OCI-LY7 (cell line): ENCODE results near the gene MTOR. TPM values are rescaled to one million over a fixed set of nuclear protein-coding genes. Genes with fewer than 3 reads are reported as not detected.

Source experiments
- BruUV-seq: library from RNA; stranded (reverse); fragments of 400-500 nt; replicated peaks from 2 replicates; lab custom pipeline; 2021; lab: Mats Ljungman, UMichigan
- CTCF ChIA-PET: fragments of 300-600 bp; sonication (Branson Sonifier 250); formaldehyde crosslinking; loops from one replicate; lab custom pipeline; 2022; ENCODE audit warnings: antibody characterized with exemption; ENCODE audit not compliant: unreplicated experiment; lab: Charles Lee
- POLR2A ChIA-PET: fragments of 300-600 bp; sonication (Branson Sonifier 250); formaldehyde crosslinking; loops from one replicate; lab custom pipeline; 2022; ENCODE audit warnings: antibody characterized with exemption; lab: Charles Lee
- DNase-seq: peaks from one replicate; pipeline ENCODE4 v3.0.0-alpha.2; 2015; ENCODE audit warnings: low spot score
- H2AFZ ChIP-seq: fragments of 200-600 bp; sonication (generic), shearing (Covaris generic); 2 replicates; pipeline ENCODE4 v1.6.1; 2014; ENCODE audit warnings: mild to moderate bottlenecking, antibody characterized with exemption, low read length, moderate library complexity
- H3K27ac ChIP-seq: fragments of 200-600 bp; sonication (generic); 2 replicates; pipeline ENCODE4 v1.5.1; 2014; ENCODE audit warnings: mixed run types, low read depth, mild to moderate bottlenecking, moderate library complexity, low read length, inconsistent platforms; ENCODE audit not compliant: poor library complexity, severe bottlenecking
- H3K36me3 ChIP-seq: fragments of 200-600 bp; sonication (generic); 2 replicates; pipeline ENCODE4 v1.6.1; 2014; ENCODE audit warnings: mild to moderate bottlenecking, antibody characterized with exemption, low read length, moderate library complexity, mixed read lengths; ENCODE audit not compliant: insufficient read depth
- H3K4me1 ChIP-seq: fragments of 200-600 bp; sonication (generic); 2 replicates; pipeline ENCODE4 v1.5.1; 2014; ENCODE audit warnings: mild to moderate bottlenecking, low read length; ENCODE audit not compliant: insufficient read depth, poor library complexity, severe bottlenecking
- H3K4me2 ChIP-seq: fragments of 200-600 bp; sonication (generic); 2 replicates; pipeline ENCODE4 v1.6.1; 2014; ENCODE audit warnings: mild to moderate bottlenecking, low read length
- H3K4me3 ChIP-seq: fragments of 200-600 bp; sonication (generic); 2 replicates; pipeline ENCODE4 v1.5.1; 2014; ENCODE audit warnings: mild to moderate bottlenecking, low read depth, low read length; ENCODE audit not compliant: poor library complexity, severe bottlenecking
- H3K79me2 ChIP-seq: fragments of 200-600 bp; sonication (generic); 2 replicates; pipeline ENCODE4 v1.6.1; 2016; ENCODE audit warnings: low read depth, mild to moderate bottlenecking, low read length, moderate library complexity, mixed read lengths; ENCODE audit not compliant: insufficient read depth
- H3K9me2 ChIP-seq: fragments of 200-600 bp; sonication (generic); 2 replicates; pipeline ENCODE4 v1.6.1; 2016; ENCODE audit warnings: mild to moderate bottlenecking, low read length, mixed read lengths; ENCODE audit not compliant: insufficient read depth
- H3K9me3 ChIP-seq: fragments of 200-600 bp; sonication (generic); 2 replicates; pipeline ENCODE4 v1.6.1; 2014; ENCODE audit warnings: mild to moderate bottlenecking, mixed run types, low read length, mixed read lengths
- H4K20me1 ChIP-seq: fragments of 200-600 bp; sonication (generic); 2 replicates; pipeline ENCODE4 v1.6.1; 2014; ENCODE audit warnings: mild to moderate bottlenecking, antibody characterized with exemption, low read length, moderate library complexity, mixed read lengths; ENCODE audit not compliant: insufficient read depth
- EZH2phosphoT487 ChIP-seq: fragments of 200-600 bp; sonication (generic); IDR thresholded peaks from 2 replicates; pipeline ENCODE4 v1.6.1; 2018; ENCODE audit warnings: low read depth, borderline replicate concordance, mild to moderate bottlenecking, mixed run types, antibody characterized with exemption, low read length, moderate library complexity, mixed read lengths
- intact Hi-C: fragments of 100-400 bp; cut with micrococcal nuclease; formaldehyde crosslinking; loops from one replicate; pipeline ENCODE4 v1.10.0; 2022; ENCODE audit not compliant: unreplicated experiment
- total RNA-seq, 2 experiments: library from RNA; depleted of rRNA in 1 of 2; stranded (reverse); fragments of >200 nt in 1 of 2; shearing (Covaris generic) in 1 of 2; gene quantifications; 2 replicates each; pipeline ENCODE4 v1.2.3, GENCODE V29; 2014 to 2022
- TF ChIP-seq, protein P1 (sequence below): fragments of 200-600 bp; sonication (generic); conservative IDR thresholded peaks from 2 replicates; pipeline ENCODE4 v1.5.1; 2014; ENCODE audit warnings: mild to moderate bottlenecking, antibody characterized with exemption, low read length, moderate library complexity, mixed read lengths

Gene MTOR
- total RNA-seq, 2 experiments from 2014 or later: 41.1 to 58.6 TPM

DNA sequence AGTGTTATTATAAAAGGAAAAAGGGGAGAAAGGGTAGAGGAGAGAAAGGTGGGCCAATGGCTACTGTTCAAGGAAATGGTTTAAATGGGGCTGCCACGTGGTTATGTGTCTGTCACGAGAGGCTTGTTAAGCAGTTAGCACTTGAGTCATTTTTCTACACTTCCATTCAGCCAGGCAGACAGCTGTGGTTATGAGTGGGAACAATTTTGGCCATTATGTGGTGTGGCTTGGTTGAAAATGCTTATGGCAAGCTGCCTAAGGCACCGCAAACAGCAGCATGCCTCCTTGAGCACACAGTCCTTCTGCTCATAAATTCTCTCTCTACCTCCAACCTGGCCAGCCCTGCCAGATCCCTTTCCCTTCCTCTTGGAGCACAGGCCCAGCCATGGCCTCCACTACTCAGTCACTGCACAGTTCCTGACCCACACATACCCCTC lies 199.4 kb downstream of the MTOR start:
- Histone ChIP-seq H4K20me1 (no peaks in the 10 kb centered on the region), H3K36me3 (peaks cover 63% of the 10 kb centered on the region), H3K27ac (no peak overlapping the region), H3K79me2 (peaks cover 37% of the 10 kb centered on the region), H2AFZ (no peak overlapping the region), H3K9me2 (no peaks in the 10 kb centered on the region), H3K4me3 (no peak overlapping the region), H3K9me3 (no peaks in the 10 kb centered on the region), H3K4me2 (no peak overlapping the region), H3K4me1 (peaks cover 23% of the 10 kb centered on the region)
- TF ChIP-seq, protein P1, sequence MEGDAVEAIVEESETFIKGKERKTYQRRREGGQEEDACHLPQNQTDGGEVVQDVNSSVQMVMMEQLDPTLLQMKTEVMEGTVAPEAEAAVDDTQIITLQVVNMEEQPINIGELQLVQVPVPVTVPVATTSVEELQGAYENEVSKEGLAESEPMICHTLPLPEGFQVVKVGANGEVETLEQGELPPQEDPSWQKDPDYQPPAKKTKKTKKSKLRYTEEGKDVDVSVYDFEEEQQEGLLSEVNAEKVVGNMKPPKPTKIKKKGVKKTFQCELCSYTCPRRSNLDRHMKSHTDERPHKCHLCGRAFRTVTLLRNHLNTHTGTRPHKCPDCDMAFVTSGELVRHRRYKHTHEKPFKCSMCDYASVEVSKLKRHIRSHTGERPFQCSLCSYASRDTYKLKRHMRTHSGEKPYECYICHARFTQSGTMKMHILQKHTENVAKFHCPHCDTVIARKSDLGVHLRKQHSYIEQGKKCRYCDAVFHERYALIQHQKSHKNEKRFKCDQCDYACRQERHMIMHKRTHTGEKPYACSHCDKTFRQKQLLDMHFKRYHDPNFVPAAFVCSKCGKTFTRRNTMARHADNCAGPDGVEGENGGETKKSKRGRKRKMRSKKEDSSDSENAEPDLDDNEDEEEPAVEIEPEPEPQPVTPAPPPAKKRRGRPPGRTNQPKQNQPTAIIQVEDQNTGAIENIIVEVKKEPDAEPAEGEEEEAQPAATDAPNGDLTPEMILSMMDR: no peak
- TF ChIP-seq EZH2phosphoT487: no peak
- BruUV-seq: no TSS peak
- CTCF ChIA-PET: no interaction called here
- POLR2A ChIA-PET: interaction anchor here (0.7 kb wide), 1 partner anchor 17 kb away, joined by 3 read pairs; no protein-coding TSS in a partner anchor
- intact Hi-C loops: no loop called here
- DNase-seq: no peak

DNA sequence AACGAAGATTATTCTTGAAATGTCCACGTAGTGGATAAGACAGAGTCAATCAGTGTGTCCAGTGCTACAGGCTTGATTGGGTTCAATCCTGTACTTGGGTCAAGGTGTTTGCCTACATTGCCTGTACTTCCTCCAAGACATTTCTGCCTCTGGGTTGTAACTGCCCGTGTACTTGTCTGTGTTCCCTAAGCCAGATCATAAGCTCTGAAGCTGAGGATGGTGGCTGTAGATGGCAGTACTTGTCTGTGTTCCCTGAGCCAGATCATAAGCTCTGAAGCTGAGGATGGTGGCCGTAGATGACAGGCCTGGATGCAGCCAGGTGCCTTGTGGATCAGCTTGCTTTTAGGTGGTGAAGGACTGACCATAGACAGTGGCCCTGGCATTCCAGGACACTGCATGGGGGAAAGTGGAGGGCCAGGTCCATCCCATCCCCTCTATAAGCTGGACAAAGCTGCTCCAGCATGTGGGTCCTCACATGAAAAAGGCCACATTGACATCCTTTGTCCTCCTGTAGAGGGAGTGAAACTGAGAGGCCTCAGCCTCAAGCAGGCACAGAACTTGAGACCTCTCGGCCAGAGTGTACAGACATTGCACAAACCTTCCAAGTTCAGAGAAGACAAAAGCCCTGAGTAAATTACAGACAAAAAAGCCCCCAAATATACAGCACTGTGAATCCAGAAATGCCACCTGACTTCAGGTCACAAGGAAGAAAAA lies 200.5 kb downstream of the MTOR start:
- Histone ChIP-seq H3K9me3 (no peaks in the 10 kb centered on the region), H3K9me2 (no peaks in the 10 kb centered on the region), H3K36me3 (peaks cover 67% of the 10 kb centered on the region), H3K27ac (peak overlapping the region; percentile 31), H3K4me1 (peaks cover 28% of the 10 kb centered on the region), H4K20me1 (no peaks in the 10 kb centered on the region), H3K4me3 (no peak overlapping the region), H2AFZ (no peak overlapping the region), H3K79me2 (peaks cover 48% of the 10 kb centered on the region), H3K4me2 (peak overlapping the region; percentile 74)
- TF ChIP-seq, protein P1: no peak; the same call in 1 of the 2 replicates
- TF ChIP-seq EZH2phosphoT487: no peak
- intact Hi-C loops: no loop called here
- DNase-seq: peak; percentile 30
- no TSS peak for BruUV-seq
- POLR2A ChIA-PET: interaction anchor here (0.6 to 1.8 kb wide), 4 partner anchors 9 to 805 kb away, joined by 3 to 11 read pairs (median 4); no protein-coding TSS in a partner anchor
- CTCF ChIA-PET: interaction anchor here (2.1 kb wide), 1 partner anchor 24 kb away, joined by 12 read pairs; no protein-coding TSS in a partner anchor
